ENCODE results near the gene OR10G8.

Gene OR10G8

GRCh38 chr11:124070915-124071622, 44.5 kb downstream of the OR10G8 start:
- peak; percentile 50 for TF ChIP-seq CTCF (IDR thresholded peaks at IDR 0.05; ENCODE audit: extremely low read depth, missing control alignments)
- DNase-seq (ENCODE audit: low spot score): peak; percentile 66

DNA sequence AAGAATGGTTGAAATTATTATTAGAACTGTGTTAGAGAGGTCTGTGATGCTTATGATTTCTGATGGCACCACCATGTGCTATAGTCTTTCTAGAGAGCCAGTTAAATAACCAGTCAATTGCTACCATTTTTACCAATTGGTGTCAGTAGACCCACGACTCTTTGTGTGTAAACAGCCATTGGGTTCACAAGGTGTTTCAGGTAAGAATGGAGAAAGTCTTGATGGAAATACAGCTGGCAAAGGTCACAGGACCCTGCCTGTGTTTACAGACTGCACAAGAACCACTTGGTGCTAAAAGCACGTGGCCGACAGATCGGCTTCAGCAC, 45.0 kb downstream of the OR10G8 start:
- TF ChIP-seq CTCF (IDR thresholded peaks at IDR 0.05; ENCODE audit: extremely low read depth, missing control alignments): no peak
- DNase-seq (ENCODE audit: low spot score): no peak

GRCh38 chr11:124072147-124072546, 45.5 kb downstream of the OR10G8 start:
- no peak for TF ChIP-seq CTCF (IDR thresholded peaks at IDR 0.05; ENCODE audit: extremely low read depth, missing control alignments)
- no peak for DNase-seq (ENCODE audit: low spot score)

GRCh38 chr11:124074554-124074953, 48.0 kb downstream of the OR10G8 start:
- no peak for DNase-seq (ENCODE audit: low spot score)
- no peak for TF ChIP-seq CTCF (IDR thresholded peaks at IDR 0.05; ENCODE audit: extremely low read depth, missing control alignments)

- no peak for TF ChIP-seq CTCF (IDR thresholded peaks at IDR 0.05; ENCODE audit: extremely low read depth, missing control alignments)
- DNase-seq (ENCODE audit: low spot score): no peak
Measured at GRCh38 chr11:124075492-124075840, 48.9 kb downstream of the OR10G8 start.

GRCh38 chr11:124075841-124076651, 49.4 kb downstream of the OR10G8 start:
- DNase-seq (ENCODE audit: low spot score): peak; percentile 27
- TF ChIP-seq CTCF (IDR thresholded peaks at IDR 0.05; ENCODE audit: extremely low read depth, missing control alignments): no peak

GRCh38 chr11:124077266-124077665, 50.7 kb downstream of the OR10G8 start:
- DNase-seq (ENCODE audit: low spot score): no peak

More at GRCh38 chr11:124077266-124077665, 50.7 kb downstream of the OR10G8 start:
- TF ChIP-seq CTCF (IDR thresholded peaks at IDR 0.05; ENCODE audit: extremely low read depth, missing control alignments): no peak
